ENCODE data around the gene FBXO22.

FBXO22 gene

GRCh38 chr15:75948761-75949296 lies 45.2 kb downstream of the FBXO22 start:
- H3K4me1 ChIP-seq (ENCODE audit: control insufficient read depth, insufficient read depth, low read length): no peaks in the 10 kb centered on the region
- TF ChIP-seq ZSCAN30 (tag by site-specific recombination; IDR thresholded peaks at IDR 0.05) (no peak), RBAK (tag by site-specific recombination; IDR thresholded peaks at IDR 0.05) (no peak)
- CTCF ChIA-PET: no interaction called here
- no peaks in the 10 kb centered on the region for H3K9me3 ChIP-seq (ENCODE audit: control insufficient read depth, insufficient read depth, low read depth, low read length)
- no peaks in the 10 kb centered on the region for H3K36me3 ChIP-seq (ENCODE audit: control insufficient read depth in 2 of 2, insufficient read depth in 1 of 2, low read length in 2 of 2)
- no peak overlapping the region for H3K4me3 ChIP-seq (ENCODE audit: low read depth, low read length)
- H3K27ac ChIP-seq (ENCODE audit: extremely low read depth, low read depth, low read length): no peak overlapping the region
- POLR2A ChIA-PET: no interaction called here

GRCh38 chr15:75952525-75952924 lies 48.8 kb downstream of the FBXO22 start:
- CTCF ChIA-PET: interaction anchor here (0.8 kb wide), 1 partner anchor 195 kb away, joined by 4 read pairs; no protein-coding TSS in a partner anchor
- POLR2A ChIA-PET: no interaction called here
- H3K4me3 ChIP-seq (ENCODE audit: low read depth, low read length): no peak overlapping the region
- H3K9me3 ChIP-seq (ENCODE audit: control insufficient read depth, insufficient read depth, low read depth, low read length): no peaks in the 10 kb centered on the region
- no peak for TF ChIP-seq ELK4 (IDR thresholded peaks at IDR 0.05; ENCODE audit: borderline replicate concordance, low read depth, low read length)
- no peak for TF ChIP-seq WT1 (tag by site-specific recombination; IDR thresholded peaks at IDR 0.05)
- TF ChIP-seq ZNF341 (tag by site-specific recombination; IDR thresholded peaks at IDR 0.05; ENCODE audit: low read depth): no peak
- no peak for TF ChIP-seq GLIS2 (tag by site-specific recombination; IDR thresholded peaks at IDR 0.05)
- TF ChIP-seq ZBTB49 (tag by site-specific recombination; IDR thresholded peaks at IDR 0.05; ENCODE audit: low read depth): no peak
- TF ChIP-seq GLI2 (tag by site-specific recombination; IDR thresholded peaks at IDR 0.05; ENCODE audit: borderline replicate concordance, low read depth): no peak
- TF ChIP-seq GLIS1 (tag by site-specific recombination; IDR thresholded peaks at IDR 0.05): no peak
- TF ChIP-seq ZNF132 (tag by site-specific recombination; IDR thresholded peaks at IDR 0.05; ENCODE audit: borderline replicate concordance): no peak
- TF ChIP-seq ZNF10 (tag by site-specific recombination; IDR thresholded peaks at IDR 0.05): no peak
- H3K27ac ChIP-seq (ENCODE audit: extremely low read depth, low read depth, low read length): no peak overlapping the region
- no peaks in the 10 kb centered on the region for H3K4me1 ChIP-seq (ENCODE audit: control insufficient read depth, insufficient read depth, low read length)
- no peaks in the 10 kb centered on the region for H3K36me3 ChIP-seq (ENCODE audit: control insufficient read depth in 2 of 2, insufficient read depth in 1 of 2, low read length in 2 of 2)

- Histone ChIP-seq H3K4me1 (ENCODE audit: control insufficient read depth, insufficient read depth, low read length) (no peaks in the 10 kb centered on the region), H3K9me3 (ENCODE audit: control insufficient read depth, insufficient read depth, low read depth, low read length) (no peaks in the 10 kb centered on the region), H3K4me3 (ENCODE audit: low read depth, low read length) (no peak overlapping the region), H3K27ac (ENCODE audit: extremely low read depth, low read depth, low read length) (no peak overlapping the region), H3K36me3 (ENCODE audit: control insufficient read depth in 2 of 2, insufficient read depth in 1 of 2, low read length in 2 of 2) (no peaks in the 10 kb centered on the region)
- ChIA-PET POLR2A (no interaction called here), CTCF (interaction anchor here (0.6 kb wide), 1 partner anchor 32 kb away, joined by 3 read pairs; no protein-coding TSS in a partner anchor)
- no peak for TF ChIP-seq PRDM2 (tag by site-specific recombination; IDR thresholded peaks at IDR 0.05; ENCODE audit: borderline replicate concordance)
- no peak for TF ChIP-seq ZNF518A (tag by site-specific recombination; conservative IDR thresholded peaks at IDR 0.05; ENCODE audit: low read depth)
- TF ChIP-seq ZSCAN30 (tag by site-specific recombination; IDR thresholded peaks at IDR 0.05): no peak
- TF ChIP-seq ZNF2 (tag by site-specific recombination; IDR thresholded peaks at IDR 0.05): no peak
- no peak for TF ChIP-seq KLF16 (tag by site-specific recombination; IDR thresholded peaks at IDR 0.05)
These were observed 52.0 kb downstream of the FBXO22 start for GRCh38 chr15:75955720-75956119.

Measured in HEK293 (cell line).